Hypothalamus (tissue), 51 donors: Measurements from ENCODE around the gene OSBPL2.

ENCODE experiments used
- DNase-seq, 51 donors: peaks; one replicate each; lab custom pipeline; 2025; lab: John Stamatoyannopoulos, UW

The OSBPL2 gene

GRCh38 chr20:62205618-62206387 lies 32.5 kb upstream of the OSBPL2 start:
- DNase-seq, result no peak

DNA sequence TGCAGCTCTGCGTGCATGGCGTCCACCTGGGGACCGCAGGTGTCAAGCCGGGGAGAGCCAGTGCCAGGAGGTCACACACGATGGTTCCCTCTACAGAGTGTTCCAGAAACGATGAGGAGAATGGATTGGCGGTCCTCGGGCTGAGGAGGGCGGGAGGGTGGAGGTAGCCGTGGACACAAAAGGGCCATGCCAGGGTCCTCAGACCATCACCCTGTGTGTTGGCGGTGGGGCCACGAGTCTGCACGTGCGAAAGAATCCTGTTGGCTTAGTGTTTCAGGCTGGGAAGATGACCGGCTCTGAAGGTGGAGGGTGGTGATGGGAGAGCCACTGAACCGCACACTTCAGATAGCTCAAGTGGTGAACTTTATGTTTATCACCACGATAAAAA lies 31.9 kb upstream of the OSBPL2 start:
- DNase-seq, result no peak

GRCh38 chr20:62208061-62208794 lies 30.1 kb upstream of the OSBPL2 start:
- peak in 1 of 51 donors; percentile 20 for DNase-seq

DNA sequence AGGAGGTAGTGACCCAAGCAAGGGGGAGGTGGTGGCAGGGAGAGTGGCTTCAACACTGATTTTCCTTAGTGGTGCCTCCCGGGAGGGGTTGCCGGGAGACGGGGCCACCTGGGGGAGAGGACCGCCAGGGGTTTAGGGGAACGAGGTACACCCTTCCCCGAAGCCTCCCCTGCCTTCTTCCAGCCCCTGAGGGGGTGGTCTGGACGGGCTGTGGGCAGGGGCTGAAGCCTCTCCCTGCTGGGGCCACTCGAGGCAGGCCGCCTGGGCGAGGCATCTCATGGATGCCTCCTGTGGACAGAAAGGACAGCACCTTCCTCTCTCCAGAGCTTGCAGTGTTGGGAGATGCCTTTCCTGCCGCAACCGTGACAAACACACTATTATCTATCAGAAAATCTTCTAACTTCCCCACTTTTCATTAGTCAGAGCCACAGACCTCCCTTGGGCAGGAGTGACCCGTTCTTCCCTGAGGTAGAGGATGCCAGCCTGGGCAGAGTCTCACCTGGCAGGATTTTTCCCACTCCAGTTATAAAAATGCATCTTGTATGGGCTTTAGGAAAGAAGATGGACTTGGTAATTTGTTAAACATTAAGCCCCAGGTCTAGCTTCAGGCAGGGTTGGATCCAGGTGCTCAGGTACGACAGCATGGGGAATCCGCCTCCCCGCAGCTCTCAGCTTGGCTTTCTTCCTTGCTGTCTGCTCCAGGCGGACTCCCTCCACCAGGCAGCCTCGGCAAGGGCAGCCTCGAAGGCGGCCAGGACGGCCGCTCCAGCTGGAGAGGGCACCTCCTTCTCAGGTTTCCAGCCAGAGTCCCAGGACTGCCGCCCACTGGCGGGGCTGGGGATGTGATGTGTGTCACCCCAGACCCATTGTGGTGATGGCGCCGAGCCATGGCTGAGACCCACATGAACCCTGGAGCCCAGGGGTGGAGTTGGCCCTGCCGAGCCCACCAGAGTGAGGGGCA lies 29.2 kb upstream of the OSBPL2 start:
- no peak for DNase-seq

- DNase-seq, result no peak
Measured at GRCh38 chr20:62209850-62210495, 28.3 kb upstream of the OSBPL2 start.

GRCh38 chr20:62210496-62210855 lies 27.8 kb upstream of the OSBPL2 start:
- DNase-seq, result no peak

GRCh38 chr20:62211216-62211615 lies 27.1 kb upstream of the OSBPL2 start:
- no peak for DNase-seq

GRCh38 chr20:62211769-62212288 lies 26.5 kb upstream of the OSBPL2 start:
- DNase-seq, result no peak

GRCh38 chr20:62212299-62212698 lies 26.0 kb upstream of the OSBPL2 start:
- DNase-seq, result no peak

- DNase-seq, result no peak
Measured at GRCh38 chr20:62214067-62214466, 24.3 kb upstream of the OSBPL2 start.

- DNase-seq, result no peak
Measured at GRCh38 chr20:62215020-62215990, 23.0 kb upstream of the OSBPL2 start.

DNA sequence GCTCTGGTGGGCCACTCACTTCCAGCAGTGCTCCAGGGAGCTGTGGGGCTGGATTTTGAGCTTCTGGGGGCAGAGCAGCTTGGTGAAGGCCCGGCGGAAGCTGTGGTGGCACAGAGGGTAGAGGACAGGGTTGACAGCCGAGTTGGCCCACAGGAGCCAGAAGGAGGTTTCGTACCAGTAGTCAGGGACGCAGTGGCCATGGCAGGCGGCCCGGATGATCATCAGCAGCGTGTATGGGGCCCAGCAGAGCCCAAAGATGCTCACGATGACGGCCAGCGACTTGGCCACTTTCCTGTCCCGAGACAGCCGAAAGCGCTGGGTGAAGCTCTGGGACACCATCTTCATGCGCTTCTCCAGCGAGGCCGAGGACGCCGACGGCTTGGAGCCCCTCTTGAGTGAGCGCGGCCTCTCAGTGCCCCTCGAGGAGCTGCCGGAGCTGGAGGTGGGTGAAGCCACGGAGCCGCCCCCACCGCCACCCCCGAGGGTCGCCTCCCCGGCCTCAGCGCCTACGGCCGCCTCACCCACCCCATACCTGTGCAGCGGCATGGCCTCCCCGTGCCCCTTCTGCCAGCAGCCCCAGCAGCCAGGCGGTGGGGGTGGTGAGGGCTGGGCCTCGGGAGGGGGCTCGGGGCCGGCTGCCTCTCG lies 22.2 kb upstream of the OSBPL2 start:
- no peak for DNase-seq

GRCh38 chr20:62216636-62217566 lies 21.4 kb upstream of the OSBPL2 start:
- DNase-seq, result no peak

GRCh38 chr20:62217913-62218773 lies 20.2 kb upstream of the OSBPL2 start:
- DNase-seq, result no peak

- DNase-seq, result no peak
Measured at GRCh38 chr20:62219101-62219991, 19.0 kb upstream of the OSBPL2 start.
